Fibroblast of lung (primary cell): ENCODE results near the gene C6orf136. TPM values are rescaled to one million over a fixed set of nuclear protein-coding genes. Genes with fewer than 3 reads are reported as not detected.

ENCODE experiments used
- DNase-seq, 2 donors: peaks; one replicate each; pipeline versions ENCODE4 v3.0.0 to v3.0.0-alpha.2; 2010; ENCODE audit warnings: low read depth in 2 of 2
- H2AFZ ChIP-seq: 2 replicates; pipeline ENCODE4 v1.5.1; 2012; ENCODE audit warnings: low read length, control low read depth, inconsistent platforms
- H3K27ac ChIP-seq: 2 replicates; pipeline ENCODE4 v1.5.1; 2011; ENCODE audit warnings: low read length, control low read depth; ENCODE audit not compliant: insufficient read depth
- H3K27me3 ChIP-seq: 2 replicates; pipeline ENCODE4 v1.5.1; 2011; ENCODE audit warnings: mild to moderate bottlenecking, low read length; ENCODE audit not compliant: control insufficient read depth, insufficient read depth
- H3K36me3 ChIP-seq: 2 replicates; pipeline ENCODE4 v1.5.1; 2011; ENCODE audit warnings: low read length; ENCODE audit not compliant: control insufficient read depth, insufficient read depth
- H3K4me1 ChIP-seq: 2 replicates; pipeline ENCODE4 v1.5.1; 2011; ENCODE audit warnings: low read length; ENCODE audit not compliant: control insufficient read depth, insufficient read depth; ENCODE audit errors: extremely low read depth
- H3K4me2 ChIP-seq: 2 replicates; pipeline ENCODE4 v1.5.1; 2011; ENCODE audit warnings: low read length, control low read depth; ENCODE audit not compliant: insufficient read depth; ENCODE audit errors: extremely low read depth
- H3K4me3 ChIP-seq, 4 experiments: fragments of 200-600 bp in 1 of 4; sonication (generic) in 1 of 4; replicated peaks in 1 of 4; 2 replicates each; pipeline ENCODE4 v1.5.1; 2011 to 2016; ENCODE audit warnings: low read length in 4 of 4, low read depth in 3 of 4, mild to moderate bottlenecking in 3 of 4, control low read depth in 2 of 4, inconsistent platforms in 1 of 4, mixed read lengths in 1 of 4; ENCODE audit not compliant: insufficient read depth in 1 of 4; ENCODE audit errors: control extremely low read depth in 1 of 4
- H3K79me2 ChIP-seq: 2 replicates; pipeline ENCODE4 v1.5.1; 2012; ENCODE audit warnings: mild to moderate bottlenecking, low read length, inconsistent platforms; ENCODE audit not compliant: control insufficient read depth, insufficient read depth
- H3K9ac ChIP-seq: 2 replicates; pipeline ENCODE4 v1.5.1; 2011; ENCODE audit warnings: mild to moderate bottlenecking, low read length, control low read depth; ENCODE audit not compliant: insufficient read depth
- H3K9me3 ChIP-seq: 2 replicates; pipeline ENCODE4 v1.5.1; 2012; ENCODE audit warnings: low read depth, low read length; ENCODE audit not compliant: control insufficient read depth, insufficient read depth
- H4K20me1 ChIP-seq: 2 replicates; pipeline ENCODE4 v1.5.1; 2011; ENCODE audit warnings: low read length; ENCODE audit not compliant: control insufficient read depth, insufficient read depth; ENCODE audit errors: extremely low read depth
- CTCF ChIP-seq, 2 donors: IDR thresholded peaks in 1 of 2; conservative IDR thresholded peaks in 1 of 2; 1 replicate in 1 of 2; 2 replicates in 1 of 2; pipeline ENCODE4 v1.5.1; 2011 to 2012; ENCODE audit warnings: low read length in 2 of 2, control low read depth in 1 of 2, inconsistent platforms in 1 of 2, low read depth in 1 of 2, mild to moderate bottlenecking in 1 of 2
- EZH2 ChIP-seq: IDR thresholded peaks from 2 replicates; pipeline ENCODE4 v1.5.1; 2012; ENCODE audit warnings: low read length, control low read depth, mild to moderate bottlenecking; ENCODE audit errors: missing control alignments
- polyA plus RNA-seq, 2 donors: library from polyadenylated mRNA; depleted of rRNA in 1 of 2; stranded (reverse) in 1 of 2; unstranded in 1 of 2; fragments of >200 nt; gene quantifications; 2 replicates each; pipeline ENCODE4 v1.2.1, GENCODE V29; 2011 to 2012; ENCODE audit warnings: missing spikeins in 1 of 2
- total RNA-seq: library from RNA; depleted of rRNA; stranded (reverse); fragments of >200 nt; gene quantifications from 2 replicates; pipeline ENCODE4 v1.2.1, GENCODE V29; 2014

C6orf136 gene
- total and polyA plus RNA-seq, 2 donors (not counting 1 experiment from before 2014, with no cell fraction given), result 2.5 to 3.6 TPM

GRCh38 chr6:30615958-30616810 is 30.7 kb upstream of the C6orf136 start:
- H3K79me2 ChIP-seq, result peaks cover 42% of the 10 kb centered on the region

GRCh38 chr6:30616811-30617564 is 29.9 kb upstream of the C6orf136 start, which contains the start of gene PPP1R10:
TSS of gene PPP1R10 (minus strand) at chr6:30617243. CDS start at chr6:30609944, 7,299 bp downstream.
- H3K36me3 ChIP-seq, result peaks cover 7% of the 10 kb centered on the region
- peak within 1 kb of the TSS; percentile 76 for H2AFZ ChIP-seq
- peak within 1 kb of the TSS; percentile 97 for H3K4me2 ChIP-seq
- H3K79me2 ChIP-seq, result peaks cover 37% of the 10 kb centered on the region
- no peaks in the 10 kb centered on the region for H3K9me3 ChIP-seq
- H3K27ac ChIP-seq, result peak within 1 kb of the TSS; percentile 98
- peak within 1 kb of the TSS; percentile 63 to 98 (median 94) for H3K4me3 ChIP-seq
- no peaks in the 10 kb centered on the region for H3K27me3 ChIP-seq
- peak; percentile 99 to 100 for DNase-seq
- H3K4me1 ChIP-seq, result peaks cover 16% of the 10 kb centered on the region
- H3K9ac ChIP-seq, result peak within 1 kb of the TSS; percentile 84
- TF ChIP-seq EZH2, result no peak
- no peak for TF ChIP-seq CTCF (conservative IDR thresholded peaks at IDR 0.05 in 1 of 2, IDR thresholded peaks at IDR 0.05 in 1 of 2; ENCODE audit: low read depth in 1 of 2, low read length in 2 of 2)
- H4K20me1 ChIP-seq, result no peaks in the 10 kb centered on the region

More at GRCh38 chr6:30615958-30616810, 30.7 kb upstream of the C6orf136 start:
- no peak for TF ChIP-seq EZH2
- no peak for TF ChIP-seq CTCF (conservative IDR thresholded peaks at IDR 0.05 in 1 of 2, IDR thresholded peaks at IDR 0.05 in 1 of 2; ENCODE audit: low read depth in 1 of 2, low read length in 2 of 2)
- H4K20me1 ChIP-seq, result no peaks in the 10 kb centered on the region
- no peak overlapping the region for H2AFZ ChIP-seq
- H3K27me3 ChIP-seq, result no peaks in the 10 kb centered on the region
- H3K4me3 ChIP-seq, result peak overlapping the region; percentile 63 to 98 (median 94)
- H3K4me2 ChIP-seq, result peak overlapping the region; percentile 97
- H3K36me3 ChIP-seq, result peaks cover 7% of the 10 kb centered on the region
- DNase-seq, result peak; percentile 25 to 30
- peak overlapping the region; percentile 84 for H3K9ac ChIP-seq
- H3K27ac ChIP-seq, result peak overlapping the region; percentile 98
- no peaks in the 10 kb centered on the region for H3K9me3 ChIP-seq
- H3K4me1 ChIP-seq, result peaks cover 16% of the 10 kb centered on the region
